Measurements from ENCODE around the gene PABPC1L.

DNA sequence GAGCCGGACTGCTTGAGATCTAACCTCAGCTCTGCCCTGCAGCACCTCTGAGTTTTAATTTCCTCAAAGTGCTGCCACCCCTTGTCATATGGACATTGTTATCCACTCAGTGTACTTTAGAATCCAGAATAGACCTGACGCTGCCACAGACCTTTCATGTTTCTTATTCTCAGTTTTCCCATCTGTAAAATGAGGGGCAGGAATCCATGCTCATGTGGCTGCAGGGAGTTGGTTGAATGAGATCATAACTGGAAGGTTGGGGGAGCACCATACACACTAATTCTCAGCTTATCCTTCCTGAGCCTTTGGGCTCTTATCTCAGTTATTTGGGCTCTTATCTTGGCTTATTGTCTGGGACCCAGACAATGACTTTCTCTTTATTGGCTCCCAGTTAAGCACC lies 2.3 kb downstream of the PABPC1L start:
- TF ChIP-seq, protein P1, sequence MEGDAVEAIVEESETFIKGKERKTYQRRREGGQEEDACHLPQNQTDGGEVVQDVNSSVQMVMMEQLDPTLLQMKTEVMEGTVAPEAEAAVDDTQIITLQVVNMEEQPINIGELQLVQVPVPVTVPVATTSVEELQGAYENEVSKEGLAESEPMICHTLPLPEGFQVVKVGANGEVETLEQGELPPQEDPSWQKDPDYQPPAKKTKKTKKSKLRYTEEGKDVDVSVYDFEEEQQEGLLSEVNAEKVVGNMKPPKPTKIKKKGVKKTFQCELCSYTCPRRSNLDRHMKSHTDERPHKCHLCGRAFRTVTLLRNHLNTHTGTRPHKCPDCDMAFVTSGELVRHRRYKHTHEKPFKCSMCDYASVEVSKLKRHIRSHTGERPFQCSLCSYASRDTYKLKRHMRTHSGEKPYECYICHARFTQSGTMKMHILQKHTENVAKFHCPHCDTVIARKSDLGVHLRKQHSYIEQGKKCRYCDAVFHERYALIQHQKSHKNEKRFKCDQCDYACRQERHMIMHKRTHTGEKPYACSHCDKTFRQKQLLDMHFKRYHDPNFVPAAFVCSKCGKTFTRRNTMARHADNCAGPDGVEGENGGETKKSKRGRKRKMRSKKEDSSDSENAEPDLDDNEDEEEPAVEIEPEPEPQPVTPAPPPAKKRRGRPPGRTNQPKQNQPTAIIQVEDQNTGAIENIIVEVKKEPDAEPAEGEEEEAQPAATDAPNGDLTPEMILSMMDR (conservative IDR thresholded peaks at IDR 0.05; ENCODE audit: low read depth, low read length), result no peak
- no peak for TF ChIP-seq EZH2 (IDR thresholded peaks at IDR 0.05; ENCODE audit: borderline replicate concordance, low read depth, low read length, poor library complexity, severe bottlenecking)

All from A673 (cell line).